Activated CD8-positive, alpha-beta memory T cell treated with anti-CD3 and anti-CD28 coated beads, Interleukin-2, amount 50 U/mL, for 24 hours (primary cell): ENCODE measurements around the gene FAM236A.
"Not testable (repeated sequence)": the region's sequence is repeated elsewhere in the genome, so short reads cannot be mapped to it uniquely, and the experiment has no call there.

Experiments used
- DNase-seq: peaks from one replicate; pipeline ENCODE4 v3.0.0-alpha.2; 2020; ENCODE audit errors: extremely low read depth

FAM236A gene

GRCh38 chrX:72937906-72938305 lies at the start of gene FAM236A:
Gene FAM236A (plus strand): TSS chrX:72938206. CDS start chrX:72938263, 57 bp downstream.
- not testable (repeated sequence) for DNase-seq

GRCh38 chrX:72889740-72890139 lies 48.3 kb upstream of the FAM236A start:
- DNase-seq = not testable (repeated sequence)

GRCh38 chrX:72912315-72912714 lies 25.7 kb upstream of the FAM236A start, which contains the start of gene FAM236C:
Gene FAM236C (plus strand): TSS chrX:72912615. CDS start chrX:72912715, 100 bp downstream.
- not testable (repeated sequence) for DNase-seq

GRCh38 chrX:72916096-72916495 lies 21.9 kb upstream of the FAM236A start:
- DNase-seq = not testable (repeated sequence)

- not testable (repeated sequence) for DNase-seq
Measured at GRCh38 chrX:72932283-72932682, 5.7 kb upstream of the FAM236A start.

GRCh38 chrX:72936455-72936854 lies 1.6 kb upstream of the FAM236A start:
- not testable (repeated sequence) for DNase-seq

- not testable (repeated sequence) for DNase-seq
Measured at GRCh38 chrX:72936882-72937455, 1.0 kb upstream of the FAM236A start.

- DNase-seq = not testable (repeated sequence)
Measured at GRCh38 chrX:72942272-72942671, 4.3 kb downstream of the FAM236A start.

- DNase-seq = not testable (repeated sequence)
Measured at GRCh38 chrX:72943035-72943818, 5.2 kb downstream of the FAM236A start.

- DNase-seq = not testable (repeated sequence)
Measured at GRCh38 chrX:72943819-72944169, 5.8 kb downstream of the FAM236A start, which contains the start of gene DMRTC1. Gene DMRTC1 (minus strand): TSS chrX:72943837. CDS start chrX:72875694, 68,143 bp downstream.

GRCh38 chrX:72959971-72960370 lies 22.0 kb downstream of the FAM236A start:
- DNase-seq = not testable (repeated sequence)

- DNase-seq = not testable (repeated sequence)
Measured at GRCh38 chrX:72971859-72972258, 33.9 kb downstream of the FAM236A start.

- not testable (repeated sequence) for DNase-seq
Measured at GRCh38 chrX:72974885-72975284, 36.9 kb downstream of the FAM236A start.

GRCh38 chrX:72980894-72981469 lies 43.0 kb downstream of the FAM236A start:
- DNase-seq = not testable (repeated sequence)
